NOMO-1 treated with DMSO at 0.1 percent for 48 hours (cell line): Measurements from ENCODE around the gene LRPAP1.

Source experiments
- DNase-seq: peaks from one replicate; lab custom pipeline; 2025; ENCODE audit not compliant: unreplicated experiment; lab: John Stamatoyannopoulos, UW

Gene LRPAP1

GRCh38 chr4:3533423-3533820 is 1.2 kb upstream of the LRPAP1 start:
- no peak for DNase-seq

GRCh38 chr4:3532751-3533422 is 665 bp upstream of the LRPAP1 start:
- DNase-seq, result no peak

GRCh38 chr4:3531318-3531878 is 824 bp downstream of the LRPAP1 start:
- DNase-seq, result no peak

- no peak for DNase-seq
These were observed 1.5 kb downstream of the LRPAP1 start for GRCh38 chr4:3530663-3531254.

GRCh38 chr4:3530051-3530450 is 2.2 kb downstream of the LRPAP1 start:
- DNase-seq, result no peak

GRCh38 chr4:3529363-3529762 is 2.9 kb downstream of the LRPAP1 start:
- peak; percentile 93 for DNase-seq

- no peak for DNase-seq
These were observed 4.0 kb downstream of the LRPAP1 start for GRCh38 chr4:3527914-3528876.

- DNase-seq, result no peak
These were observed 4.9 kb downstream of the LRPAP1 start for GRCh38 chr4:3527101-3527913.

GRCh38 chr4:3526456-3526855 is 5.8 kb downstream of the LRPAP1 start:
- no peak for DNase-seq

GRCh38 chr4:3525532-3526430 is 6.4 kb downstream of the LRPAP1 start:
- DNase-seq, result no peak

GRCh38 chr4:3524920-3525319 is 7.3 kb downstream of the LRPAP1 start:
- DNase-seq, result no peak

- no peak for DNase-seq
These were observed 7.9 kb downstream of the LRPAP1 start for GRCh38 chr4:3524349-3524748.

- DNase-seq, result no peak
These were observed 8.5 kb downstream of the LRPAP1 start for GRCh38 chr4:3523628-3524221.

GRCh38 chr4:3523146-3523627 is 9.0 kb downstream of the LRPAP1 start:
- DNase-seq, result no peak

GRCh38 chr4:3522651-3523050 is 9.6 kb downstream of the LRPAP1 start:
- DNase-seq, result no peak

- DNase-seq, result no peak
These were observed 9.9 kb downstream of the LRPAP1 start for GRCh38 chr4:3522326-3522640.

- DNase-seq, result no peak
These were observed 10.4 kb downstream of the LRPAP1 start for GRCh38 chr4:3521621-3522325.

- DNase-seq, result no peak
These were observed 11.2 kb downstream of the LRPAP1 start for GRCh38 chr4:3520796-3521600.
